ENCODE results near the gene SKIDA1.

Gene SKIDA1

GRCh38 chr10:21468086-21468485, 57.4 kb downstream of the SKIDA1 start:
- no peak for TF ChIP-seq CTCF (IDR thresholded peaks at IDR 0.05; ENCODE audit: borderline replicate concordance, insufficient read depth, low read depth, low read length)
- no peak overlapping the region for H3K4me3 ChIP-seq (ENCODE audit: low read depth, low read length)

GRCh38 chr10:21467633-21468032, 57.8 kb downstream of the SKIDA1 start:
- no peak overlapping the region for H3K4me3 ChIP-seq (ENCODE audit: low read depth, low read length)
- TF ChIP-seq CTCF (IDR thresholded peaks at IDR 0.05; ENCODE audit: borderline replicate concordance, insufficient read depth, low read depth, low read length): no peak

GRCh38 chr10:21464134-21464533, 61.3 kb downstream of the SKIDA1 start:
- TF ChIP-seq CTCF (IDR thresholded peaks at IDR 0.05; ENCODE audit: borderline replicate concordance, insufficient read depth, low read depth, low read length): no peak
- H3K4me3 ChIP-seq (ENCODE audit: low read depth, low read length): no peak overlapping the region
